Measurements from ENCODE around the gene IRAK1BP1. TPM values are rescaled to one million over a fixed set of nuclear protein-coding genes. Genes with fewer than 3 reads are reported as not detected.

IRAK1BP1 gene
- total RNA-seq, 1 experiment from 2014 or later: 1.8 TPM

- intact Hi-C loops (cut with micrococcal nuclease; ENCODE audit: unreplicated experiment): no loop called here
- DNase-seq: no peak
- Mint-ChIP-seq H3K36me3 (ENCODE audit: insufficient read depth, unreplicated experiment) (no peaks in the 10 kb centered on the region), H3K27me3 (ENCODE audit: insufficient read depth, unreplicated experiment) (no peaks in the 10 kb centered on the region), H3K27ac (ENCODE audit: unreplicated experiment) (no peak overlapping the region), H3K4me1 (ENCODE audit: low read depth, unreplicated experiment) (no peaks in the 10 kb centered on the region), H3K4me3 (ENCODE audit: unreplicated experiment) (no peak overlapping the region), H3K9me3 (ENCODE audit: unreplicated experiment) (no peaks in the 10 kb centered on the region)
- ChIA-PET POLR2A (no interaction called here), CTCF (no interaction called here)
- H3K36me3 ChIP-seq (ENCODE audit: control insufficient read depth, insufficient read depth, low read length): no peaks in the 10 kb centered on the region
- no peaks in the 10 kb centered on the region for H3K9me3 ChIP-seq
- H3K27me3 ChIP-seq (replicated peaks; ENCODE audit: control insufficient read depth, insufficient read depth, low read length): no peaks in the 10 kb centered on the region
- no peaks in the 10 kb centered on the region for H3K4me1 ChIP-seq
- H3K4me3 ChIP-seq (ENCODE audit: low read depth, low read length): no peak overlapping the region
- BruUV-seq (replicated peaks): no TSS peak
- TF ChIP-seq, protein P1, sequence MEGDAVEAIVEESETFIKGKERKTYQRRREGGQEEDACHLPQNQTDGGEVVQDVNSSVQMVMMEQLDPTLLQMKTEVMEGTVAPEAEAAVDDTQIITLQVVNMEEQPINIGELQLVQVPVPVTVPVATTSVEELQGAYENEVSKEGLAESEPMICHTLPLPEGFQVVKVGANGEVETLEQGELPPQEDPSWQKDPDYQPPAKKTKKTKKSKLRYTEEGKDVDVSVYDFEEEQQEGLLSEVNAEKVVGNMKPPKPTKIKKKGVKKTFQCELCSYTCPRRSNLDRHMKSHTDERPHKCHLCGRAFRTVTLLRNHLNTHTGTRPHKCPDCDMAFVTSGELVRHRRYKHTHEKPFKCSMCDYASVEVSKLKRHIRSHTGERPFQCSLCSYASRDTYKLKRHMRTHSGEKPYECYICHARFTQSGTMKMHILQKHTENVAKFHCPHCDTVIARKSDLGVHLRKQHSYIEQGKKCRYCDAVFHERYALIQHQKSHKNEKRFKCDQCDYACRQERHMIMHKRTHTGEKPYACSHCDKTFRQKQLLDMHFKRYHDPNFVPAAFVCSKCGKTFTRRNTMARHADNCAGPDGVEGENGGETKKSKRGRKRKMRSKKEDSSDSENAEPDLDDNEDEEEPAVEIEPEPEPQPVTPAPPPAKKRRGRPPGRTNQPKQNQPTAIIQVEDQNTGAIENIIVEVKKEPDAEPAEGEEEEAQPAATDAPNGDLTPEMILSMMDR (IDR thresholded peaks at IDR 0.05; ENCODE audit: insufficient read depth in 1 of 2, low read depth in 1 of 2, low read length in 1 of 2, severe bottlenecking in 1 of 2, unreplicated experiment in 1 of 2): no peak
Measured at GRCh38 chr6:78830805-78831204, 36.5 kb upstream of the IRAK1BP1 start.

GRCh38 chr6:78831492-78831891 is 35.9 kb upstream of the IRAK1BP1 start:
- H3K27me3 Mint-ChIP-seq (ENCODE audit: insufficient read depth, unreplicated experiment): no peaks in the 10 kb centered on the region
- ChIA-PET CTCF (no interaction called here), POLR2A (no interaction called here)
- H3K36me3 ChIP-seq (ENCODE audit: control insufficient read depth, insufficient read depth, low read length): no peaks in the 10 kb centered on the region
- no peaks in the 10 kb centered on the region for H3K9me3 ChIP-seq
- H3K9me3 Mint-ChIP-seq (ENCODE audit: unreplicated experiment): no peaks in the 10 kb centered on the region
- TF ChIP-seq, protein P1 (IDR thresholded peaks at IDR 0.05; ENCODE audit: insufficient read depth in 1 of 2, low read depth in 1 of 2, low read length in 1 of 2, severe bottlenecking in 1 of 2, unreplicated experiment in 1 of 2): no peak
- H3K4me3 ChIP-seq (ENCODE audit: low read depth, low read length): no peak overlapping the region
- H3K4me1 ChIP-seq: no peaks in the 10 kb centered on the region
- no peak overlapping the region for H3K4me3 Mint-ChIP-seq (ENCODE audit: unreplicated experiment)
- no peaks in the 10 kb centered on the region for H3K4me1 Mint-ChIP-seq (ENCODE audit: low read depth, unreplicated experiment)
- intact Hi-C loops (cut with micrococcal nuclease; ENCODE audit: unreplicated experiment): no loop called here
- no peaks in the 10 kb centered on the region for H3K36me3 Mint-ChIP-seq (ENCODE audit: insufficient read depth, unreplicated experiment)
- H3K27me3 ChIP-seq (replicated peaks; ENCODE audit: control insufficient read depth, insufficient read depth, low read length): no peaks in the 10 kb centered on the region
- no peak overlapping the region for H3K27ac Mint-ChIP-seq (ENCODE audit: unreplicated experiment)
- BruUV-seq (replicated peaks): no TSS peak
- no peak for DNase-seq

- no peaks in the 10 kb centered on the region for H3K27me3 Mint-ChIP-seq (ENCODE audit: insufficient read depth, unreplicated experiment)
- no peaks in the 10 kb centered on the region for H3K27me3 ChIP-seq (replicated peaks; ENCODE audit: control insufficient read depth, insufficient read depth, low read length)
- ChIA-PET CTCF (interaction anchor here (0.6 kb wide), 1 partner anchor 1378 kb away, joined by 3 read pairs; no protein-coding TSS in a partner anchor), POLR2A (no interaction called here)
- H3K4me3 ChIP-seq (ENCODE audit: low read depth, low read length): no peak overlapping the region
- intact Hi-C loops (cut with micrococcal nuclease; ENCODE audit: unreplicated experiment): no loop called here
- no peaks in the 10 kb centered on the region for H3K4me1 Mint-ChIP-seq (ENCODE audit: low read depth, unreplicated experiment)
- no TSS peak for BruUV-seq (replicated peaks)
- TF ChIP-seq, protein P1 (IDR thresholded peaks at IDR 0.05; ENCODE audit: insufficient read depth in 1 of 2, low read depth in 1 of 2, low read length in 1 of 2, severe bottlenecking in 1 of 2, unreplicated experiment in 1 of 2): no peak
- no peaks in the 10 kb centered on the region for H3K36me3 ChIP-seq (ENCODE audit: control insufficient read depth, insufficient read depth, low read length)
- no peaks in the 10 kb centered on the region for H3K9me3 Mint-ChIP-seq (ENCODE audit: unreplicated experiment)
- no peaks in the 10 kb centered on the region for H3K4me1 ChIP-seq
- no peak overlapping the region for H3K4me3 Mint-ChIP-seq (ENCODE audit: unreplicated experiment)
- H3K27ac Mint-ChIP-seq (ENCODE audit: unreplicated experiment): no peak overlapping the region
- no peak for DNase-seq
- H3K36me3 Mint-ChIP-seq (ENCODE audit: insufficient read depth, unreplicated experiment): no peaks in the 10 kb centered on the region
- no peaks in the 10 kb centered on the region for H3K9me3 ChIP-seq
Measured at GRCh38 chr6:78832091-78832808, 35.1 kb upstream of the IRAK1BP1 start.

Measured in Caco-2 (cell line).